ENCODE results near the gene IFI27L1. TPM values are rescaled to one million over a fixed set of nuclear protein-coding genes. Genes with fewer than 3 reads are reported as not detected.

The IFI27L1 gene
- 118 TPM for polyA plus RNA-seq (2012; ENCODE audit: insufficient read depth, insufficient read length)

DNA sequence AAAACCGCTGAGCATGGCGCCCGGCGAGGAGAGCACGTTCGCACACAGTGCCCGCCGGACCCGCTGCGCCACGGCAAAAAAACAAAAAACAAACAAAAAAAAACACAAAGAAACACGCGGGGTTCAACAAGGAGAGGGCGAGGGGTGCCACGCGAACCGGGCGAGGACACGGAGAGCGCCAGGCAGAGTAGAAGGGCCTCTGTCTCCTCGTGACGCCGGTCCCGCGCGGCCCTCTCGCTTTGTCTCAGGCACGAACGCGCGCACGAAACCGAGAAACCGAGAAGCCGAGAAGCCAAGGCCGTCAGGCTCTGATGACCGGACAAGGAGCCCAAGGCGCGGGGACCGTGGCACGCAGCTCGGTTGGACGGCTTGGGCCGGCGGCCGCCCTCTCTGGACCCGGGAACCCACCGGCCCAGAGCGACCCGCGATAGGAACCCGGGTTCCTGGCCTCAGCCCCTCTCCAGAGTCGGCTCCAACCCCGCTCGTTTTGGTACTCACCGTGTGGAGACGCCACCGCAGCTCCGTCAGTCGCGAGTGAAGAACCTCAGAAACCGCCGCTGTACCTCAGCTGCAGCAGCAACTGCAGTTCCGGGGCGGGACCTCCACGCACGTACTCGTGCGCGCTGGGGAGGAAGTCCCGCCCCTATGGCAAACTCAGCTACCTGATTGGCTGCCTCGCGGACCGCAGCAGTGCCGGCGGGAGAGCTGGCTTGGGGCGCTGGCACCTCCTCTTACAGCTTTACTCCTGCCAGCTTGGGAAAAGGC, at the start of gene IFI27L1, which contains the start of gene DDX24:
Gene IFI27L1, plus strand, starts transcription at position 690 of the 765 bp plus-strand sequence. CDS start 15,628 bp downstream, outside the sequence.
Gene DDX24, minus strand, starts transcription at position 582 of the 765 bp plus-strand sequence. CDS start 1,460 bp downstream, outside the sequence.
- H3K4me3 ChIP-seq (ENCODE audit: low read length), result peak within 1 kb of the TSS; percentile 91
- DNase-seq (ENCODE audit: low read depth, low spot score), result peak; percentile 93

DNA sequence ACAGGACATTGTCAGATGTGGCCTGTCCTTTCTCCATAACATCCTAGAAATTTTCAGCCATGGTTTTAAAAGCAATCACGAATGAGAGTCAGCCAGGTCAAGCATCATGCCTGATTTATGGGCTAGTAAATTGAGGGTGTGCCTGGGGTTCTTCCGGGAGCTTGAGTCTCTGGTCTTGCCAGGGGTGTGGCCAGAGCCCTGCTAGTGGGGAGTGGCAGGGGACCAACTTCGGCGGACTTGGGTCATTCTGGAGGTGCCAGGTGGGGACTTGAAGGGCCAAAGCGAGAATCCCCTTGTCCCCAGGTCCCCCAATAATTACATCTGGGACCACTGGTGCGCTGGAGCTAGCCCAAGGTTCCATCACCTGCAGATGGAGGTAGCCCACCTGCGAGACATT, 49.2 kb upstream of the IFI27L1 start:
- DNase-seq (ENCODE audit: low read depth, low spot score), result no peak
- no peak overlapping the region for H3K4me3 ChIP-seq (ENCODE audit: low read length)

DNA sequence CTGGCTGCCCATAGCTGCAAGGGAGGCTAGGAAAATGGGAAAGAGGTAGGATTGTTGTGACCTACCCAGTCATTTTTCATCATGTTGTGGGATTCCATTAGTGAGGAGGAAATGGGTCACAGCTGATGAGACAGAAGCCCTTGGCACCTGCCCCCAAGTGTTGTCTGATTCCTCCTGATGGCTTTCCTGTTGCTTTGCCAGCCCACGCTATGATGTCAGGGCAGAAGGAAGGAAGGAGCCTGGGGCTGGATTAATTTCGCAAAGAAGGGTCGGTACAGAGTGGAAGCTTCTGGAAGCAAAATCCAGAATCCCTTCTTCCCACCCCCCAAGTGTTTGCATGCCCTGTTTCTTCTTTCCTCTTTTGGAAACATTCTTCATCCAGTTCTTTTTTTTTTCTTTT, 46.2 kb upstream of the IFI27L1 start:
- H3K4me3 ChIP-seq (ENCODE audit: low read length), result no peak overlapping the region
- no peak for DNase-seq (ENCODE audit: low read depth, low spot score)

DNA sequence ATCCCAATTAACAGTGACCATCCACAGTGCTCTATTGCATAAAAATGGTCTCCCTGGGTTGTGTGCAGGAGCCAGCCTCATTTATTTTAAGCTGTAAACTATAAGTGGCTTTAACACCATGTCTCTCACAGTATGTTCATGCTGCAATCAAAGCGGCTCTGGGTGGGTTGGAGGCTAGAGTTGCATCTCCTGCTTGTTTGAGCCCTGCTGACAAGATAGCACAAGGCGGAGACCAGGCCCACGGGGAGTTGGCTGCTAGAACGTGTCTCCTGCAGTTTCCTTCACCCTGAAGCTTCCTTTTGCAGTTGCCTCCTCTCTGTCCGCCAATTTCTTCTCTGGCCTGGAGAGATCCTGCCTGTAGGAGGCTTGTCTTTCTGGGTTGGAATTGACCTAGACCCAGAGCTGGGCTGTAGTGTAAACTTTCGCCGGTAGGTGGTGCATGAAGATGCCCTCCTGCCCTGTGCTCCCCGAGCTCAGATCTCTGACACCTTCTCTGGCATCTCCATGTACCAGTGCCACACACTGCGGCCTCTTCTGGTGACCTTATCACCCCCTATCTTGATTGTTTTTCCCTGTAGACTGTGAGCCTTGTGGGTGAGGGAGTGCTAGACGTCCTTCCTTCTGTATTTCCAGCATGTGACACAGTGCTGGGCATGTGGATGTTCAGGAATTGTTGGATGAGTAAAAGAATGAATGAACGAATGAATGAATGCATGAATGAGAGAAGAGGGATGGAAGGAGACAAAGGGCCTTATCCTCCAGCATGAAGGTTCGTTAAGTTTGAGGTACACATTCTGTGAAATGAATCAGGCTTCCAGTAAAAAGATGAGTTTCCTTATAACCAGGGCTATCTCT, 44.6 kb upstream of the IFI27L1 start:
- no peak overlapping the region for H3K4me3 ChIP-seq (ENCODE audit: low read length)
- DNase-seq (ENCODE audit: low read depth, low spot score), result peak; percentile 67

DNA sequence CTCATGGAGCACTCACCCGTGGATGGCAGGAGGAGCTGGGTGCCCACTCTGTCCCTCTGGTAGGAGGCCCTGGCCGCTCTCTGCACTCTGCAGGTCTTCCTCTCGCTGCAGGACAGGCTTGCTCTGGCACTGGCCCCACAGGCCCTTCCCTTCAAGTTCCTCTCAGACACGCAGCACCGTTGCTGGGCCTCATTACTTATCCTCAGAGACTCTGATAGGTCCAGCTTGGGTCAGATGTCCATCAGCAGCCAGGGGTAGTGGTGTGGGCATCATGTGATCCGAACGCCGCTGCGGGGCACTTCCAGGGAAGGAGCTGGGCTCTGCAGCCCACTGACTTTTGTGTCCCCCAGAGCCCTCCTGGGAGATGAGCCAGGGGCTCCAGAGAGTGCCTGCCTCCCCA, 43.2 kb upstream of the IFI27L1 start:
- no peak for DNase-seq (ENCODE audit: low read depth, low spot score)
- no peak overlapping the region for H3K4me3 ChIP-seq (ENCODE audit: low read length)

- DNase-seq (ENCODE audit: low read depth, low spot score), result no peak
These were observed 42.6 kb upstream of the IFI27L1 start for GRCh38 chr14:94038510-94038909.

DNA sequence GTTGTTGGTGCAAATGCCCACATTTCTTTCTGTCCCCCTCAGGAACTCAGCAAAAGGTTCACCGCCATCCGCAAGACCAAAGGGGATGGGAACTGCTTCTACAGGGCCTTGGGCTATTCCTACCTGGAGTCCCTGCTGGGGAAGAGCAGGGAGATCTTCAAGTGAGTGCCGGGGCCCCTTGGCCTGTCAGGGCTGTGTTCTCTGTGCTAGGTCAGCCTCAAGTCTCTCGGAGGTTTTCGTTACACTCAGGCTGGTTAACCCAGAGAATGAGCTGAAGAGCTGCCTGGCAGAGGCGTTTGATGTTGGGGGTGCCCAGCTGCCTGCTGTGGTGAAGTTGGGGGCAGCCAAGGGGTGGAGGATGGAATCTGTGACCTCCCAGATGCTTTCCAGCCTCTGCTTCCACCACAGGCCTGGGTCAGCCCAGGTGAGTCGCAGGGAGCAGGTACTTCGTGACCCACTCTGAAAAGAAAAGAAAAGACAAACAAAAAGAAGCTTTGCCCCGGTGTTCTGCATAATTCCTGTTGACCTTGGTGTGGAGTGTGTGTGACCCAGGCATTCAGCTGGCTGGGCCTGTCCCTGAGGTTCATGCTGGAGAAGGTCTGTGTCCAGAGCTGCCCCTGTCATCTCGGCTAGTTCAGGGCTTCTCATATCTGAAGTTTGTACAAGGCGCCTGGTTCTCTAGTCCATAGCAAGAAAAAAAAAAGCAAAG, 42.0 kb upstream of the IFI27L1 start:
- DNase-seq (ENCODE audit: low read depth, low spot score), result no peak
- H3K4me3 ChIP-seq (ENCODE audit: low read length), result no peak overlapping the region

More at GRCh38 chr14:94038510-94038909, 42.6 kb upstream of the IFI27L1 start:
- no peak overlapping the region for H3K4me3 ChIP-seq (ENCODE audit: low read length)

DNA sequence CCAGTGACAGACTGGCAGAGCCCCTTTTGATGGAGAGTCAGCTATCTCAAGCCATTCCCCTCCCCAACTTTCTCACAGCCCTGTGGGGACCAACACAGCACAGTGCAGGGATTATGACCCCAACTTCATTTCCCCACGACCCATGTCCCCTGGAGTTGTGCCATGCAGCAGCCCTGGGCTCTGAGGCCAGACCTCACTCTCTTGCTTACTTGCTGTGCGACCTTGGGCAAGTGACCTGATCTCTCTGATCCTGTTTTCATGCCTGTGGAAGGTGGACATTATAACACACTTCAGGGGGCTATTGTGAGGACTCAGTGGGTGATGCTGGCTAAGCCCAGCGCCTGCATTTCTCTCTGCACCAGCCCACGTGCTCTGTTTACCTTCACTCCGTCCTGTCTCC, 40.9 kb upstream of the IFI27L1 start:
- DNase-seq (ENCODE audit: low read depth, low spot score), result no peak
- H3K4me3 ChIP-seq (ENCODE audit: low read length), result no peak overlapping the region

GRCh38 chr14:94040796-94041195, 40.3 kb upstream of the IFI27L1 start:
- no peak for DNase-seq (ENCODE audit: low read depth, low spot score)
- H3K4me3 ChIP-seq (ENCODE audit: low read length), result no peak overlapping the region

- DNase-seq (ENCODE audit: low read depth, low spot score), result no peak
- H3K4me3 ChIP-seq (ENCODE audit: low read length), result no peak overlapping the region
These were observed 39.4 kb upstream of the IFI27L1 start for GRCh38 chr14:94041551-94042346.

- no peak overlapping the region for H3K4me3 ChIP-seq (ENCODE audit: low read length)
- DNase-seq (ENCODE audit: low read depth, low spot score), result no peak
These were observed 38.5 kb upstream of the IFI27L1 start for GRCh38 chr14:94042433-94043091.

- DNase-seq (ENCODE audit: low read depth, low spot score), result no peak
- H3K4me3 ChIP-seq (ENCODE audit: low read length), result no peak overlapping the region
These were observed 37.9 kb upstream of the IFI27L1 start for GRCh38 chr14:94043111-94043755.

DNA sequence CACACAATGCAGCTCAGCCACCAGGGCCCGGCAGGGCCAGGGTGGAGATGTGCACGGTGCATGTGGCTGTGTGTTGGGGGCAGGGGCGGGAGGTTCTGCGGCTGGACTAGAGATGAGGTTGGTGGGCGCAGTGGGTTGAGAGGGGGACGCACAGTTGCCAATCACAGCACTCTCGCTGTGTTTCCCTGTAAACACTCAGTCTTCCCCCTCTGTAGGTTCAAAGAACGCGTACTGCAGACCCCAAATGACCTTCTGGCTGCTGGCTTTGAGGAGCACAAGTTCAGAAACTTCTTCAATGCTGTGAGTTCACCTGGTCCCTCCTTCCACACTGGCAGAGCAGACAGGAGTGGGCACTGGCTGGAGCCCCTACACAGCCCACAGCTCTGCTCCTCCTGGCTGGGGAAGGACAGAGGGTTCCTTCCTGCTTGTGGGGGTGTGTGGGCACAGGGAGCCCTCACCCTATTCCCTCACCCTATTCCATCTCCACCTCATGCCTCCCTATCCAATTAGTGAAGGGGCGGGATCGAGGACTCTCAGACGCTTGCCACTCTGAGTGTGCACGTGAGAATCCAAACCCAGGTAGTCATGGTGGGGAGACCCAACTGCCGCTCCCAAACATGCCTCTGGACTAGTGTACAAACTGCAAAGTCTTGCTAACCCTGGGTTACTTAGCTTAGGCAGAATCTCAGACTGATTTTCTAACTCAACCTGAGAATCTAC, 37.2 kb upstream of the IFI27L1 start:
- no peak overlapping the region for H3K4me3 ChIP-seq (ENCODE audit: low read length)
- no peak for DNase-seq (ENCODE audit: low read depth, low spot score)

GRCh38 chr14:94044476-94045091, 36.5 kb upstream of the IFI27L1 start:
- no peak overlapping the region for H3K4me3 ChIP-seq (ENCODE audit: low read length)
- no peak for DNase-seq (ENCODE audit: low read depth, low spot score)

- no peak for DNase-seq (ENCODE audit: low read depth, low spot score)
- no peak overlapping the region for H3K4me3 ChIP-seq (ENCODE audit: low read length)
These were observed 36.0 kb upstream of the IFI27L1 start for GRCh38 chr14:94045101-94045500.

- H3K4me3 ChIP-seq (ENCODE audit: low read length), result no peak overlapping the region
- no peak for DNase-seq (ENCODE audit: low read depth, low spot score)
These were observed 35.4 kb upstream of the IFI27L1 start for GRCh38 chr14:94045563-94046345.

Measured in Jurkat, Clone E6-1 (cell line).